Activated CD8-positive, alpha-beta memory T cell treated with anti-CD3 and anti-CD28 coated beads, Interleukin-2, amount 50 U/mL, for 4 hours (primary cell): ENCODE results near the gene COL5A2.

Experiments
- DNase-seq: peaks from one replicate; pipeline ENCODE4 v3.0.0-alpha.2; 2020

Gene COL5A2

GRCh38 chr2:188983427-188984064, 196.0 kb downstream of the COL5A2 start:
- no peak for DNase-seq
